Gastroesophageal sphincter (tissue), 3 donors: ENCODE results near the gene AXIN1.

Experiments
- EP300 ChIP-seq: sonication (generic); formaldehyde crosslinking; IDR thresholded peaks from one replicate; pipeline ENCODE4 v1.6.1; 2017; ENCODE audit warnings: antibody characterized with exemption, mild to moderate bottlenecking
- POLR2A ChIP-seq, 2 donors: fragments of 450-650 bp; IDR thresholded peaks; one replicate each; pipeline ENCODE4 v1.6.1; 2017; ENCODE audit warnings: antibody characterized with exemption in 2 of 2, mild to moderate bottlenecking in 2 of 2, moderate library complexity in 1 of 2
- POLR2AphosphoS5 ChIP-seq: sonication (generic); formaldehyde crosslinking; IDR thresholded peaks from one replicate; pipeline ENCODE4 v1.6.1; 2017; ENCODE audit warnings: antibody characterized with exemption
- TF ChIP-seq, protein P1 (sequence below), 4 experiments: fragments of 200-600 bp in 2 of 4; fragments of 450-650 bp in 2 of 4; sonication (generic) in 1 of 4; IDR thresholded peaks; one replicate each; pipeline ENCODE4 v1.5.1; 2017 to 2019; ENCODE audit warnings: antibody characterized with exemption in 4 of 4, mild to moderate bottlenecking in 2 of 4, moderate library complexity in 2 of 4

DNA sequence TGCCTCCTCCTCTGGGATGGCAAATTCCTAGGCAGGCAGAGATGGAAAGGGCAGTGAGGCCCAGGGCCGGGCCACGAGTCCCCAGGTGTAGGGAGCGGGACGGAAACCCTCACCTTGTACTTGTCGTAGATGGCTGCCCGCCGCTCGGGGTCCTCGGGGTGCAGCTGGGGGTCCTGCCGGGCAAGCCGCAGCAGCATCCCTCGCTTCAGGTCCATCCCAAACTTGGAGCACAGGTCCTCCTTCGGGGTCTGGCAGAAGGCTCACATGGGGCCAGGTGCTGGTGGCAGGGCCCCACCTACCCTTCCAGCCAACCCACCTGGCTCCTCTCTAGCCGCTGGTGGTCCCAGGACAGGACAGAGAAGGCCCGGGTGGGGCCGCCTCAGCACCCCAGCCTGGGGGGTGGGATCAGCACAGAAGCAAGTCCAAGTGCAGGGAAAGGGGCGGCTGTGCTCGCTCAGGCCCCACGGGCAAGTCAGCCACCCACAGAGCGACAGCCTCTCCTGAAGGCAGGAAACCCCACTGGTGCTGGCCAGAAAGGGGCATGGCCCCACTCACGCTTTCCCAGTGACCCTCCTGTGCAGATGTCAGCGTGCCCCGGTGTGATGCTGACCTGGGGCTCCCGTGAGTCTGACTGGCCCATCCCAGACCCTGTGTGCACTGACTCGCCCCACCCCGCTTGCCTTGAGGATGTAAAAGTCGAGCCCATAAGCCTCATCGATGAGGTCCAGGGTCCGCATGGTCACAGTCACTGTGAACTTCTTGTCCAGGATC lies 16.1 kb upstream of the AXIN1 start:
- TF ChIP-seq, protein P1, sequence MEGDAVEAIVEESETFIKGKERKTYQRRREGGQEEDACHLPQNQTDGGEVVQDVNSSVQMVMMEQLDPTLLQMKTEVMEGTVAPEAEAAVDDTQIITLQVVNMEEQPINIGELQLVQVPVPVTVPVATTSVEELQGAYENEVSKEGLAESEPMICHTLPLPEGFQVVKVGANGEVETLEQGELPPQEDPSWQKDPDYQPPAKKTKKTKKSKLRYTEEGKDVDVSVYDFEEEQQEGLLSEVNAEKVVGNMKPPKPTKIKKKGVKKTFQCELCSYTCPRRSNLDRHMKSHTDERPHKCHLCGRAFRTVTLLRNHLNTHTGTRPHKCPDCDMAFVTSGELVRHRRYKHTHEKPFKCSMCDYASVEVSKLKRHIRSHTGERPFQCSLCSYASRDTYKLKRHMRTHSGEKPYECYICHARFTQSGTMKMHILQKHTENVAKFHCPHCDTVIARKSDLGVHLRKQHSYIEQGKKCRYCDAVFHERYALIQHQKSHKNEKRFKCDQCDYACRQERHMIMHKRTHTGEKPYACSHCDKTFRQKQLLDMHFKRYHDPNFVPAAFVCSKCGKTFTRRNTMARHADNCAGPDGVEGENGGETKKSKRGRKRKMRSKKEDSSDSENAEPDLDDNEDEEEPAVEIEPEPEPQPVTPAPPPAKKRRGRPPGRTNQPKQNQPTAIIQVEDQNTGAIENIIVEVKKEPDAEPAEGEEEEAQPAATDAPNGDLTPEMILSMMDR (IDR thresholded peaks at IDR 0.05) = no peak
- TF ChIP-seq POLR2AphosphoS5 (no peak), POLR2A (IDR thresholded peaks at IDR 0.05) (no peak), EP300 (no peak)
